Suppressor macrophage treated with lipopolysaccharide for 4 hours (primary cell): ENCODE measurements around the gene JUND.

ENCODE experiments used
- DNase-seq: peaks from one replicate; pipeline ENCODE4 v3.0.0-alpha.2; 2020

The JUND gene

DNA sequence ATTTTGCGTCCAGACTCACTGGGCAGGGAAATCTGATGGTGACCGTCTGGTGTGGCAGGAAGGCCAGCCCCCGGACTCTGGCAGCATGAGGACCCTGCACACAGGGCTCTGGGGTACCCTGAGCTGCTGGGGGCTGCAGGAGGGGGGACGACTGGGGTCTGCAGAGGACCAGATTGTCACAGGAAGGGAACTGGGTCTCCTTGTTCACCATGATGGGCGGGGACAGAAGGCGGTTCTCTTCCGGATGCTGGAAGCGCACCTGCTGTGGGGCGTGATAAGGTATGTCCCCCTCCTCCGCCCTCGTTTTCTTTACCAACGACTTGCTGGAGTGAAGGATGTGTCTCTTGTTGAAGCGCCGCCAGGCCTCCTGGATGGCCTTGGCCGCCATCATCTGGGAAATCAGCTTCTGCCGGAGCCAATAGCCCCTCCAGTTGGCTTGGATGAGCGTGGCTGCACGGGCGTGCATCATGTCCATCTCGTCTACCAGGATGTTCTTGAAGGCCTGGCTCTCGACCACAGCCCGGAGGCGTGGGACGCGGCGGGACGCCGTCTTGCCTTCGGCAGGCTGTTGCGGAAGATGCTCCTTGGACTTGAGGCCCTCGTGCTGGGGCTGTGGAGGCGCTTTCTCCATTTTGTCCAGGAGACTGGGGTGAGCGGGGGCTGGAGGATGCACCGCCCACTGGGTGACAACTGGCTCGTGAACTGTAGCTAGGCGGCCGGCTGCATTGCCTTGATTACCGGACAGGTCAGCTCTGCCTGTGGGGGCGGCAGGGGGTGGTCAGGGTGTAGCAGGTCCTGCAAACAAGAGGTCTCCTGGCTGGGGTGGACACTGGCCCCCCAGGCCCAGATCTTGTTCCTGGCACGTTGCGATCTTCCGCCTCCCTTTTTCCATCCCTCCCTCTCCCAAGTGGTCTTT is 14.4 kb downstream of the JUND start:
- DNase-seq, result no peak

- no peak for DNase-seq
Measured at GRCh38 chr19:18265582-18265981, 15.8 kb downstream of the JUND start.

DNA sequence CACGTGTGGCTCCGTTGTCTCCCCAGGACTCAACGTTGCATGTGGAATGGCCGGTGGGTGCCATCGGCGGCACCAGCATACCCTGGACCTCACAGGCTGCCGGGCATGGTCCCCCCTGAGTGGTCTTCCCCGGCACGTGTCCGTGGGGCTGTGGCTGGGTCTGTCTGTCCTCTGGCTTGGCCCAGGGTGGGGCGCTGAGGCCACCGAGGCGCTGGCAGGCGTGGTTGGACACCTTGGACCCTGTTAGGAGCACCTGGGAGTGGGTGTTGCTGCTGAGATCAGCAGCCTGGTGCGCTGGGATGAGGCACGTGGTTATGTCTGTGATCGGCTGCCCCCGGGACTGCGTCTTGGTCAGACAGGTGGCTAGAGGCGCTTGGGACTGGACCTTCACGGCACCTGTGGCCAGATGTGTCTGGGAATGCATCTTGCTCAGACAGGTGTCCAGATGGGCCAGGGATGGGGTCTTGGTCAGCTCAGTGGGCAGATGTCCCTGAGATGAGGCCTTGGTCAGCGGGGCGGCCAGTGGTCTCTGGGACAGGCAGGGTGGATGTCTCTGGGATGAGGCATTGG is 16.4 kb downstream of the JUND start:
- DNase-seq, result no peak

DNA sequence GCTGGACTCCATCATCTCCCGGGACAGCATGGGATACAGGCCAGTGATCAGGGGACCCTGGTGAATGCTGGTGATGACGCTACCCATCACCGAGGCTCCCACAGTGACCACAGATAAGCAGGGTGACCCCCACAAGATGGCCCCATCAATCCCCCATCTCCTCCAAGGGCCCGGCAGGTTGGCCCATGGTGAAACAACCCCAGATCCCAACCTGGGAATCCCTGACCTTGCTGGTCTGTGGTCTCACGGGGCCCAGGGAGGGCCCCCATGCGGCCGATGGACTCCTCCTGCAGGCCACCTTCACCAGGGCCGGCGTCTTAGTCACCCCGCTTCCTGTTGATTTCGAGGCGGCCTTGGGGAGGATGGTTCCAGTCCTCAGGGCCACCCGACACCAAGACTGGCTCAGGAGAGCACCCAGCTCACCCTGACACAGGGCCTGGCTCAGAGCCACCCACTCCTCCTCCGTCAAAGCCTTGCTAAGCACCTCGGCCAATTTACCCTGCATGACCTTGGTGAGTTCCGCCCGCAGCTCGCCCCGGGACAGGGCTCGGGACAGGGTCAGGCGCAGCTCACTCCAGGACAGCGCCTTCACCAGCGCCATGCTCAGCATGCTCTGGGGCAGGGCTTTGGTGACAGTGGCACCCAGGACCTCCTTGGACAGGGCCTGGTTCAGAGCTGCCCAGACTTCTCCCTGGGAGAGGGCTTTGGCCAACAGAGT is 17.1 kb downstream of the JUND start:
- DNase-seq, result no peak

DNA sequence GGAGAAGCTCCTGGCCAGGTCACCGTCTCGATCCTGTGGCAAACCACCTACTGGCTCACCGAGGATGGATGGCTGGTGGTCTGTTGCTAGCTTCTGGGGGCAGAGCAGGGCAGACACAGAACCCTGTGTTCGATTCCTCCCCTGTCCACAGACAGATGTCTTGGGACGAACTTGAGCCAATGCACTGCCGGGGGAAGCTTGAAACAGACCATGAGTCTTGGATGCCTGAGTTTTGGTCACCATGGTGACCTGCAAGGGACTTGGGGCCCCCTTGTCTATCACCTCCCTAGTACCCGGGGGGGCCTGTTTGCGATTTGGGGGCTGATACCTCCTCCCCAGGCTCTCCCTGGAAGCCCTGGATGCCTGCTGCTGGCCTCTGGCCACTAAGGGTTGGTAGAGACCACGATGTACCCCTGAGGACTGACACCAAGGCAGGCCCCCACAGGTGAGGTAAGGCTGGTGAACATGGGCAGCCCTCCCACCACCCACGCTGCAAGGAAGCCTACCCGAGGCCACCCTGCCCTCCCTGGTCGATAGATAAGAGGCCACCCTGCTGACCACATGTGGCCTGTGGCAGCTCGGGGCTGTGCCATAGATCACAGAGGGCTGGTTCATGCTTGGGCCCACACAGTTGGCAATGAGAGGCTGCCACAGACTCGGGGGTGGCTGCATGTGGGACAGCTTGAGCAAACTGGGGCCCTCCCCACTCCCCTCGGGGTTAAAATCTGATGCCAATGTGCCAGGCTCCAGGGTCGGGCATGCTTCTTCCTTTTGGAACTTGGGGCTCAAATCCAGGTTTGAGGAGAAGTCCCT is 17.9 kb downstream of the JUND start:
- no peak for DNase-seq

- DNase-seq, result no peak
Measured at GRCh38 chr19:18262917-18263316, 18.5 kb downstream of the JUND start.

DNA sequence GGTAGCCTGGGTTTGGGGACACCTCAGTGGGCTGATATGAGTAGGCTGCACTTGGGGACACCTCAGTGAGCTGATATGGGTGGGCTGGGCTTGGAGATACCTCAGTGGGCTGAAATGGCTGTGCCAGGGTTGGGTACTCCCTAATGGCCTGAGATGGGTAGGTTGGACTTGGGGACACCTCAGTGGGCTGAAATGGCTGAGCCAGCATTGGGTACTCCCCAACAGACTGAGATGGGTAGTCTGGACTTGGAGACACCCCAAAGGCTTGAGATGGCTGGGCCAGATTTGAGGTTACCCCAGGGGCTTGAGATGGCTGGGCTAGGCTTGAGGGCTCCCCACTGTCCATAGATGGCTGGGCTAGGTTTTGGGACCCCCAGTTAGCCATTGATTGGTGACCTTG is 19.3 kb downstream of the JUND start:
- no peak for DNase-seq

- DNase-seq, result no peak
Measured at GRCh38 chr19:18261474-18261873, 19.9 kb downstream of the JUND start.

GRCh38 chr19:18259893-18260292 is 21.5 kb downstream of the JUND start:
- peak; percentile 21 for DNase-seq

DNA sequence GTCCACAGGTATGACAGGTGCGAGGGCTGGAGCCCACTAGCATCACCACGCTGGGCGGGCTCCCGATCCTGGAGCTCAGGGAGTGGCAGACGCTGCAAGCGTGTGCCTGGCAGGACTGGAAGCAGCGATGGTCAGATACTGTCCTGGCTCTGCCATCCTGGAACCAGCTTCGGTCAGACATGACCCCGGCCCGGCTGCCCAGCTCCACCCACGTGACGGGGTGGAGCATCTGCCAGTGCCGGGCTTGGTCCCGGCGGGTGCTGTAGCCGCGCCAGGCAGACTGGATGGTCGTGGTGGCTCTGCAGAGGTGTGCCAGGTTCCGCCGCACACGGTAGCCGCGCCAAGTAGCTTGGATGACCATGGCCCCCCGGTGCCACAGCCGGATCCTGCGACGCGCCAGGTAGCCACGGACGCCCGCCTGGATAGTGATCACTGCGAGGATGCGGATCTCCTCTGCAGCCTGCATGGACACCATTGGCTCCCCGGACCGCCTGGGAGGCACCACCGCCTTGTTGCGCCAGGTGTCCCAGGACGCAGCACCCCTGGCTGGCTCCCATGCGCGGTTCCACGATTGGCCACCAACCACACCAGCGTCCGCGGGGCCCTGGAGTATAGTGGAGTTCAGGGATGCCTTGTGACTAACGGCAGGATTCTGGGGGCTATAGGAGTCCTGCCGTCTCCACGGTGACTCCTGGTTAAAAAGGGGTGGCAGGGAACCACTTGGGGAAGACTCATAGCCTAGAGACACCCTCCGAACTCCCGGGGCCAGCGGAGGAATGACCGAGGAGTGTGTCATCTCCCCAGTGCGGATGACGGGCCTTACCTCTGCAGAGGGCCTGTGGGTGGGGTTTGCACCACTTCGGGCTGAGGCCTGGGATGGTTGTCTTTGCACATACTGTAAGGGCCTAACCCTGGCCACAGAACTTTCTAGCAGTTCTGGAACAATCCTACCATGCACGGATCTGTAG is 23.6 kb downstream of the JUND start:
- DNase-seq, result no peak

- DNase-seq, result no peak
Measured at GRCh38 chr19:18254546-18255503, 26.6 kb downstream of the JUND start.

GRCh38 chr19:18253716-18254115 is 27.7 kb downstream of the JUND start:
- no peak for DNase-seq

DNA sequence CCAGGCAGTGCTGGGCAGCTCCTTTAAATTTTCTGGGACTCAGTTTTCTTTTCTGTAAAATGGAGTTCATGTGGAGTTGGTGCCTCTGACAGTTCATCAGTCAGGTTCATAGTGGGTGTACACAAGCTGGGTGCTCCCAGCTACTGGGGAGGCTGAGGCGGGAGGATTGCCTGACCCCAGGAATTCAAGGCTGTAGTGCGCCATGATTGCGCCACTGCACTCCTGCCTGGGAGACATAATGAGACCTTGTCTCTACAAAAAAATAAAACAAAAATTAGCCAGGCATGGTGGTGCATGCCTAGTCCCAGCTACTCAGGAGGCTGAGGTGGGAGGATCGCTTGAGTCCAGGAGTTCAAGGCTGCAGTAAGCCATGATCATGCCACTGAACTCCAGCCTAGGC is 28.3 kb downstream of the JUND start:
- no peak for DNase-seq

GRCh38 chr19:18252370-18252717 is 29.1 kb downstream of the JUND start:
- DNase-seq, result no peak

- DNase-seq, result peak; percentile 84
Measured at GRCh38 chr19:18251587-18252369, 29.6 kb downstream of the JUND start.

GRCh38 chr19:18249834-18250233 is 31.6 kb downstream of the JUND start:
- DNase-seq, result no peak

GRCh38 chr19:18245297-18245696 is 36.1 kb downstream of the JUND start:
- no peak for DNase-seq

DNA sequence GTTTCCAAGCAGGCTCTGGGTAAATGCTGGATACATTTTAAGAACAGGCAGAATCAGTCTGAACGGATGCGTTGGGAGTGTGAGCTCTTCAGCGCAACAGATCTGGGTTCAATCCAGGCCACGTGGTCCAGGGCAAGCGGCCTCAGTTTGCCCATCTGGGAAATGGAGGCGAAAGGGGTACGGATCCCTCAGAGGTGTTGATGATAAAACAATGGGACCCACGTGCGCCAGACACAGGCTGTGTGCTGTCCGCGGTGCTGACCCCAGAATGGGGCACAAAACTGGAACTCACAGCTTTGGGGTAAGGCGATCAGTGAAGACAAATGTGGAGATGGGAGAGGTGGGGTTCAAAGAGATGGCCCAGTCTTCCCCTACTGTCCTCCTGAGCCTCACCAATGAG is 42.1 kb downstream of the JUND start:
- no peak for DNase-seq

DNA sequence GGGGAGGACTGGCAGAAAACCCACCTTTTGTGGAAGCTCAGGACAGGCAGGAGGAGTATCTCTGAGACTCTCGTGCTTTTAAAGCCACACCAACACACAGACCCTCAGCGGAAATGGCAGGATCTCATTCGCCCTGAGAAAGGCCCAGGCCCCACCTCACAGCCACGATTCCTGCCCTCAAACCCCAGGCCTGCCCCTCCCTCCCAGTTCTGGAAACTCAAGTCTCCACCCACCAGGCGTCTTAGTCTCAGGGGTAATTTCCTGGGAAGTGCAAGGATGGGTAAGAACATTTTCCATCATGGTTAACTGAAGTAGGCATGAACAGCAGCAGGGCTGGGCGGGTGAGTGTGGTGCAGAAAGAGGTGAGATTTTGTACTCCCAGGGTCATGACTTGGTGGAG is 47.2 kb downstream of the JUND start:
- no peak for DNase-seq
